GM18499 (cell line): Measurements from ENCODE around the gene TNS2.
"Not testable (repeated sequence)": the region's sequence is repeated elsewhere in the genome, so short reads cannot be mapped to it uniquely, and the experiment has no call there.

Experiments
- ATAC-seq: cut with Tn5 transposase; IDR thresholded peaks from one replicate; pipeline ENCODE4 v1.9.1; 2021; ENCODE audit warnings: moderate number of reproducible peaks; ENCODE audit not compliant: insufficient read depth, unreplicated experiment

Gene TNS2

GRCh38 chr12:53090554-53090953 is 40.7 kb downstream of the TNS2 start:
- no peak for ATAC-seq

GRCh38 chr12:53091756-53092155 is 41.9 kb downstream of the TNS2 start:
- ATAC-seq: no peak

- ATAC-seq: no peak
These were observed 44.0 kb downstream of the TNS2 start for GRCh38 chr12:53093777-53094393.

GRCh38 chr12:53094394-53094787 is 44.5 kb downstream of the TNS2 start:
- no peak for ATAC-seq

- ATAC-seq: not testable (repeated sequence)
These were observed 45.1 kb downstream of the TNS2 start for GRCh38 chr12:53094796-53095595.

GRCh38 chr12:53095596-53095895 is 45.7 kb downstream of the TNS2 start:
- ATAC-seq: not testable (repeated sequence)

GRCh38 chr12:53096089-53096741 is 46.4 kb downstream of the TNS2 start:
- no peak for ATAC-seq

GRCh38 chr12:53096759-53097158 is 46.9 kb downstream of the TNS2 start:
- no peak for ATAC-seq

- ATAC-seq: no peak
These were observed 47.3 kb downstream of the TNS2 start for GRCh38 chr12:53097207-53097563.

GRCh38 chr12:53097564-53098353 is 47.9 kb downstream of the TNS2 start, which contains the start of gene IGFBP6:
Gene IGFBP6, plus strand, starts transcription at chr12:53097667. Its CDS starts 51 bp downstream, at chr12:53097718.
- ATAC-seq: no peak

- ATAC-seq: no peak
These were observed 48.6 kb downstream of the TNS2 start for GRCh38 chr12:53098354-53098981.

GRCh38 chr12:53099071-53099882 is 49.4 kb downstream of the TNS2 start:
- ATAC-seq: no peak

- ATAC-seq: no peak
These were observed 50.7 kb downstream of the TNS2 start for GRCh38 chr12:53100466-53101151.

GRCh38 chr12:53101266-53101665 is 51.4 kb downstream of the TNS2 start:
- no peak for ATAC-seq

- no peak for ATAC-seq
These were observed 52.3 kb downstream of the TNS2 start for GRCh38 chr12:53101931-53102781.

- ATAC-seq: no peak
These were observed 53.3 kb downstream of the TNS2 start, which contains the start of gene SOAT2 for GRCh38 chr12:53102883-53103807. Gene SOAT2, plus strand, starts transcription at chr12:53103486. Its CDS starts 92 bp downstream, at chr12:53103578.

GRCh38 chr12:53103860-53104305 is 54.0 kb downstream of the TNS2 start:
- no peak for ATAC-seq
